Endothelial cell of umbilical vein (primary cell): ENCODE measurements around the gene MARS1.

Experiments
- CTCF ChIP-seq, 2 donors: IDR thresholded peaks; 1 replicate in 1 of 2; 2 replicates in 1 of 2; pipeline ENCODE4 v1.5.1; 2011; ENCODE audit warnings: low read length in 2 of 2, mild to moderate bottlenecking in 2 of 2, moderate library complexity in 2 of 2, control low read depth in 1 of 2, inconsistent platforms in 1 of 2, low read depth in 1 of 2; ENCODE audit not compliant: insufficient read depth in 1 of 2; ENCODE audit errors: extremely low read depth in 1 of 2
- EZH2 ChIP-seq: IDR thresholded peaks from 2 replicates; pipeline ENCODE4 v1.6.1; 2012; ENCODE audit warnings: borderline replicate concordance, low read depth, mild to moderate bottlenecking, moderate library complexity, low read length, inconsistent platforms; ENCODE audit not compliant: severe bottlenecking
- FOS ChIP-seq: IDR thresholded peaks from 2 replicates; pipeline ENCODE4 v1.6.1; 2011; ENCODE audit warnings: mild to moderate bottlenecking, low read length, moderate library complexity, borderline replicate concordance; ENCODE audit not compliant: insufficient read depth
- MAX ChIP-seq: IDR thresholded peaks from 2 replicates; pipeline ENCODE4 v1.6.1; 2011; ENCODE audit not compliant: insufficient read depth, insufficient read length
- POLR2A ChIP-seq: IDR thresholded peaks from 2 replicates; pipeline ENCODE4 v1.6.1; 2012; ENCODE audit warnings: low read depth, mild to moderate bottlenecking, control low read depth, low read length
- POLR2AphosphoS5 ChIP-seq: IDR thresholded peaks from 2 replicates; pipeline ENCODE4 v1.6.1; 2012; ENCODE audit warnings: low read depth, mild to moderate bottlenecking, control low read depth, low read length, moderate library complexity; ENCODE audit not compliant: insufficient read depth

- no peak for TF ChIP-seq FOS
- TF ChIP-seq CTCF (IDR thresholded peaks at IDR 0.05; ENCODE audit: extremely low read depth in 1 of 2, insufficient read depth in 1 of 2, low read depth in 1 of 2, low read length in 2 of 2) = no peak
- no peak for TF ChIP-seq POLR2AphosphoS5
- no peak for TF ChIP-seq POLR2A
- TF ChIP-seq EZH2 = no peak
- no peak for TF ChIP-seq MAX
Observed at GRCh38 chr12:57554453-57554852, 66.6 kb downstream of the MARS1 start.
